Muscle of back (tissue), 11 donors: Measurements from ENCODE around the gene GHRHR. TPM values are rescaled to one million over a fixed set of nuclear protein-coding genes. Genes with fewer than 3 reads are reported as not detected.
A peak's percentile ranks its signal among the peaks of the same experiment; 100 is the strongest.

Source experiments
- DNase-seq, 3 donors: peaks; one replicate each; pipeline versions ENCODE4 v3.0.0 to v3.0.0-alpha.2; 2013
- polyA plus RNA-seq, 10 donors: library from polyadenylated mRNA; unstranded; fragments of 120-200 nt; gene quantifications; one replicate each; pipeline ENCODE4 v1.2.1, GENCODE V29; 2013; ENCODE audit not compliant: insufficient read length in 10 of 10

Gene GHRHR
- polyA plus RNA-seq, 10 donors: 0.48 to 1.9 (median 1.0) TPM; not detected in 1

DNA sequence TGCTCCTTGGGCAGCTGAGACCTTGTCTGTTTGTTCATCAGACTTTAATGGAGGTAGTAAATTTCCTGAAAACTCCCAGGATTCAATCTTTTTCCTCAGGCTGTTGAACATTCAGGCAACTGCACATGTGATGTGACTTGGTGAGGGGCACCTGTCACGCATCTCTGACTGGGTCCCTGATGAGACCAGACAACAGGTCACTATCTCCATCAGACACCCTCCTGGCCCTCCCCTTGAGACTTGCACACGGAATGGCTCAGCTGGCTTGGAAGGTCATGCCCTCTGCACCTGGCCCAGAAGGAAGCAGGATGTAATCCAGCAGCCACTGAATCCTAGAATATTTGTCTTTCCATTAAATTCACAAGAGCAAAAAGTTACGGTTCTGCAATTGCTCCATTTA lies 36.2 kb upstream of the GHRHR start:
- peak in 1 of 3 donors; percentile 24 for DNase-seq

- DNase-seq: peak in 1 of 3 donors; percentile 0
These were observed 35.4 kb upstream of the GHRHR start for GRCh38 chr7:30928254-30928872.

DNA sequence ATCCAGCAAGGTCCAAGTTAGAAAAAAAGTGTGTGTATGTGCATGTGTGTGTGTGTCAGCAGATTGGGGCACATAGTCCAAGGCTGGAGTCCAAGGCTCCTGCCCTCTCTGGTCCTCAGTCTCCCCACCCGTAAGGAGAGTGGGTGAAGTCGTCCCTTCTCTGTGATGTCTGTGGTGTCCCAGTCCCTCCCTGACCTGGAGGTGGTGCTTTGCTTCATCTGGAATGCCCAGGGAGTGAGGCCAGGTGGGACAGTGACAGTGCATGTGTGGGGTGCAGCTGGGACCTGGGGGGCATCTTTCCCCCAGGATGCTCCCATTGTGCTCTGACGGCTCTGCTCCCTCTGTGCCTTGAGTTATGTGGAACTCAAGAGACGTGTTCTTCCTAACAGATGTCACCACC lies 34.1 kb upstream of the GHRHR start:
- DNase-seq: peak in 1 of 3 donors; percentile 3

- DNase-seq: peak in 1 of 3 donors; percentile 56
These were observed 33.1 kb upstream of the GHRHR start for GRCh38 chr7:30930621-30931020.

- DNase-seq: peak in 1 of 3 donors; percentile 76
These were observed 32.4 kb upstream of the GHRHR start for GRCh38 chr7:30931161-30931928.

- no peak for DNase-seq
These were observed 31.7 kb upstream of the GHRHR start for GRCh38 chr7:30931929-30932540.

DNA sequence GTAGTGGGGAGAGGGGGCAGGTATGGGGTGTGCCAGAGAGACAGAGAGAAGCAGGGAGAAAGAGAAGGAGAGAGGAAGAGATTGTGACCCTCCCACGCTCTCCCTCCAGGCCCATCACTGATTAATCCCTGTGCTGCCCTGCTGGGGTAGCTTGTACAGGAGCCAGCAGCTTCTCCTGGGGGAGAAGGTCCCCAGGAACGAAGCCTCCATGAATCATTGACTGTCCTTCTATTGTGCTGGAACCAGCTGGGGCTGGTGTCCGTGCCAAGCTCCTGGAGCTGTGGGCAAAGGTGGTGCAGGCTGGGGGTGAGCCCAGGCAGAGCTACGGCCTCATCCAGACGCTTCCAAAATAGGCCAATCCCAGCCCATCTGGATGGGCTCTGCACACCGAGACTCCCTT lies 31.2 kb upstream of the GHRHR start:
- DNase-seq: no peak

GRCh38 chr7:30933124-30933974 lies 30.4 kb upstream of the GHRHR start:
- no peak for DNase-seq

DNA sequence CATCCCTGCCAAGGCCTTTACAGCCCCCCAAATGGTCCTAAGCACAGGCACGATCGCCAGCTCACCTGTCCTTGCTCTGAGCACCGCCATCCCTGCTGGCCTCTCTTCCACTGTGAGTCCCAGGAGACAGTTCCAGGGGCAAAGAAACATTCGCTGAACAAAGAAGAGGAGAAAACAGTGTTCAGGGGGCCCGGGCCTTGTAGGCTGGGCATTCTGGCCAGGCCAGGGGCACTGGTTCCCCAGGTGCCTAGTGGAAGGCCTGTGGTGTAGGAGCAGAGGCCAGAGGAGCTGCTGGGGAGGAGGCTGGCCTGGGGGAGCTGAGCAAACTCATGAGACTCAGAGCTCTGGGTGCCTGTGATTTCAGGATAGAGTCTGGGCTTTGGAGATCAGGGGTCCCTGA lies 29.5 kb upstream of the GHRHR start:
- no peak for DNase-seq

DNA sequence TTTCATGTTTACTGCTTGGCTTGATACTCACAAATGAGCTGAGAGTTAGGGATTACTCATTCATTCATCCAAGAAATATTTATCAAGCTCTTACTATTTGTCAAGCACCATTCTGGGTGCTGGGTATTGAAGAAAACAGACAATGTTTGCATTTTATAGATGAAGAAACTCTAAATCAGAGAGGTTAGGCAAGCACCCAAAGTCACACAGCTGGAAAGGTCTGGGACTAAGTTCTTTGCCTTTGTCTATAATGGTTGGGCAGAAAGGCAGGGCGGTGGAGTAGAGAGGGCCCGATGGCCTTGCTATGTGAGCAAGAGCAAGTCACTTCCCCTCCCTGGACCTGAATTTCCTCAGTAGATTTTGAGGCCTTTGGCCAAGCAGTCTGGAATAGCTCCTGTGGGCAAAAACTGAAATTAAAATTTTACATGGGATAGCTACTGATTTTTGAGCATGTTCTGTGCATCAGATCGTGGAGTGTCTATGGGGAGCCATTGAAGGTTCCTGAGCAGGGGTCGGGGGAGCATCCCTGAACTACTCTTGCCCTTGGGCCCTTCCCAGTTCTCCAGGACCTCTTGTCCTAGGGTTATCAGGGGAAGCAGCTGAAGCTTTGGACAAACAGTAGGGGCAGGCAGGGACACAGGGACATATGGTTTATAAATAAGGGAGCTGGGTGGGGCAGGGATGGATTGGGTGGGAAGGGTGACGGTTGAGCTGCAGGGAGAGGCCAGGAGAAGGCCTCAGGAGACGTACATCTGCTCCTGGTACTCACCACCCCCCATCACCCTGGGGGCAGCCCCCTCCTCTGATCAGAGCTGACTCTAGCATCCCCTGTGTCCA lies 28.8 kb upstream of the GHRHR start:
- no peak for DNase-seq

GRCh38 chr7:30935569-30935877 lies 28.2 kb upstream of the GHRHR start:
- no peak for DNase-seq

DNA sequence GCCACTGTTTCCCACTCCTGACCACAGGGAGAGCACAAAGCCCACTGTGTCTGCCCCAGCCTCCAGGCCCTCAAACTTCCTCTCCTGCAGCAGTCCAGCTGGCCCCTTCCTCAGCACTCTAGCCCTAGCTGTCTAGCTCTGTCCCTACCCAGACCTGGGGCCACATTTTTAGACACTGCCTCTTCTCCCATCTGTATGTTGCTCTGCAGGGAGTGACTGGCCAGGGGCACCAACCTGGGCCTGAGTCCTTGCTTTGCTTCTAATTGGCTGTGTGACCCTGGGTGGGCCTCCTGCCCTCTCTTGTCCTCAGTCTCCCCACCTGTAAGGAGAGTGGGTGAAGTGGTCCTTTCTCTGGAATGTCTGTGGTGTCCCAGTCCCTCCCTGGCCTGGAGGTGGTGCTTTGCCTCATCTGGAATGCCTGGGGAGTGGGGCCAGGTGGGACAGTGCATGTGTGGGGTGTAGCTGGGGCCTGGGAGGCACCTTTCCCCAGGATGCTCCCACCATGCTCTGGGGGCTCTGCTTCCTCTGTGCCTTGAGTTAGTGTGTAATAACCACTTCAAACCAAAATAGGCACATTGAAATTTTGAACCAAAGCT lies 27.0 kb upstream of the GHRHR start:
- no peak for DNase-seq

DNA sequence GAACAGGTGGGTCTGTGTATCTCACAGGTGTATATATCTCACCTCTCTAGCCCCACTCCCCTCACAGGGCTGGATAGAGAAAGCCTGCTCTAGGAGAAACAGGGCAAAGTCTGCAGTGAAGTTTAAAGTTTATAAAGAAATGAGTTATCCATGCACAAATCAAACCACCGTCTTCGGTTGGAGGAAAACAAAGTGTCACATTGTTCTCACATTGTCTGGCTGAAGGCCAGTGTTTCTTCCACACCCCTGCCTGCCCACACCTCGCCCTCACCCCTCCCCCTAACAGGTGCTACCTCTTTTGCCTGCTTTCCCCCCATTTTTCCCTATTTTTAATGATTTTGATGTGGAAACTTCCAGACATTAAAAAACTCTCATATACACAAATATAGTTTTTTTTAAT lies 26.3 kb upstream of the GHRHR start:
- DNase-seq: no peak

- peak; percentile 47 to 86 (median 76) for DNase-seq
These were observed 25.1 kb upstream of the GHRHR start for GRCh38 chr7:30938435-30939316.

DNA sequence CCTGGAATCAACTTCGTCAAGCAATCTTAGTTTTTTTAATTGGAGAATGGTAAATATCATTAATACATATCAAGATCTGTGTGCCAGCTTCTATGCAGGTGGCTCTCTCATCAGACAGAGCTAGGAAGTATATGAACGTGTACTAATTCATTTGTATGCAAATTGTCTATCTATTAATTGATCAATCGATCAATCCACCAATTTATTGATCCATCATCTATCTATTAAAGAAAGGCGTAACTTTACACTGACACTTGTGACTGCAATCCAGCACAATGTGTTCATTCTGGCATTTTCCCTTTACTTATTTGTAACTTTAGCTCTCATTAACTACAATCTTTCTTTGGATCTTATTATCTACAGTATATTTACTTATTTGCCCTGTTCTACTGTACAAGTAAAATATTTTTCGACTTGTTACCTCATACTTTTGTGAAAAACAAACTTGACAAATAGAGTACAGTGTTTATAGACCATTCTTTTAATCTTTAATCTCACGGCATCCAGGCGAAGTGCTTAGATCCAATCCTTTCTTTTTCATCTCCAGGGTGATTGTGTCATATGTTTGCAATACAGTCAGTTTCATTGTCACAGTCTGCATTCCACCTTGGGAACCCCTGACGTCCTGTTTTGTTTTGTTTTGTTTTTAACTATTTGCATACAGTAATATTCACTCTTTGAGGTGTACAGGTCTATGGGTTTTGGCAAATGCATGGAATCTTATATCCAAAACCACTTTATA lies 22.0 kb upstream of the GHRHR start:
- DNase-seq: no peak

DNA sequence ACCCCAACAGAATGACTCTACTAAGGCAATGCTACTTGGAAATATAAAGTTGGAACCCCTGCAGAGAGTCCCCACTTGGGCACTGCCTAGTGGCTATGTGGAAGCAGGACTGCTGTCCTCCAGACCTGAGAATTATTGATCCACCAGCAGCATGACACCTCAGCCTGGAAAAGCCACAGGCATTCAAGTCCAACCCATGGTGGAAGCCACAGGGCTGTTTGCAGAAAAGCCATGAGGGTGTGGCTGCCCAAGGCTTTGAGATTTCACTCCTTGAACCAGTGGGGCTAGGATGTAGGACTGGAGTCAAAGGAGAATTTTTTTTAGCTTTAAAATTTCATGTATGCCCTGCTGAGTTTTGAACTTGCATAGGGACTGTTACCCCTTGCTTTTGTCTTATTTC lies 13.6 kb upstream of the GHRHR start:
- no peak for DNase-seq

GRCh38 chr7:30954914-30955313 lies 8.8 kb upstream of the GHRHR start:
- no peak for DNase-seq

DNA sequence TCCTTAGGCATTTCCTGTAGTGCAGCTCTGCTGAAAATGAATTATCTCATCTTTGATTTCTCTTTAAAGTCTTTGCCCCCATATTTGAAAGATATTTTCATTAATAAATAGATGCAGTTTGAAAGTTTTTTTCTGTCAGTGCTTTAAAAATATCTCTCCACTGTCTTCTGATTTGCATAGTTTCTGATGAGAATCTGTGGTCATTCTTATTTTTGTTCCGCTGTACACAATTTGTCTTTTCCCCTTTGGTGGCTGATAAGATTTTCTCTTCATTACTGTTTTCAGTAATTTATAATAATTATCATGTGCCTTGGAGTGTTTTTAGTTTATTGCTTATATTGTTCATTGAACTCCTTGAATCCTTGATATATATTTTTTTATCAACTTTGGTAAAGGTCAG lies 7.0 kb upstream of the GHRHR start:
- DNase-seq: no peak

DNA sequence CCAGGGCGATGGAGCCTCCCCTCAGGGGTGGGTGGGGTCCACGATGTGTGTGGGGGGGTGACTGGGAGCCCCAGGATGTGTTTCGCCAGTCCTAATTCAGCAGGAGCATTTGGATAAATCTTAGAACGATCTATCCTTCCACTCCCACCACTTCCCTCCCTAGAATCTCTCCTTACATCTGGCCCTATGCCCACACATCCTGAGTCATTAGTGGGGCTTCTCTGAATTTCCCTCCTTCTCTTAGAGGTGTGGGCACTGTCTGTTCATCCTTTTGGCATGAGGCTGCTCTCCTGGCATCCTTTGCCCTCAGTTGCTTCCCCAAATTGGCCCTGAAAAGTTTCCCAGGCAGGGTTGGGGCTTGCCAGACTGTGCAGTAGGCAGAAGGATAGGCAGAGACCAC lies 1.6 kb downstream of the GHRHR start:
- DNase-seq: no peak
